Jurkat, Clone E6-1 (cell line): ENCODE results near the gene DMRTB1.
"Not testable (repeated sequence)": the region's sequence is repeated elsewhere in the genome, so short reads cannot be mapped to it uniquely, and the experiment has no call there.

Experiments used
- DNase-seq: peaks from one replicate; pipeline ENCODE4 v3.0.0-alpha.2; 2011; ENCODE audit warnings: low read depth, low spot score
- H3K4me3 ChIP-seq: 2 replicates; pipeline ENCODE4 v1.5.1; 2011; ENCODE audit warnings: mild to moderate bottlenecking, low read length, control low read depth, moderate library complexity

DMRTB1 gene

GRCh38 chr1:53432611-53433010 lies 26.6 kb upstream of the DMRTB1 start:
- H3K4me3 ChIP-seq, result no peak overlapping the region
- DNase-seq, result no peak

DNA sequence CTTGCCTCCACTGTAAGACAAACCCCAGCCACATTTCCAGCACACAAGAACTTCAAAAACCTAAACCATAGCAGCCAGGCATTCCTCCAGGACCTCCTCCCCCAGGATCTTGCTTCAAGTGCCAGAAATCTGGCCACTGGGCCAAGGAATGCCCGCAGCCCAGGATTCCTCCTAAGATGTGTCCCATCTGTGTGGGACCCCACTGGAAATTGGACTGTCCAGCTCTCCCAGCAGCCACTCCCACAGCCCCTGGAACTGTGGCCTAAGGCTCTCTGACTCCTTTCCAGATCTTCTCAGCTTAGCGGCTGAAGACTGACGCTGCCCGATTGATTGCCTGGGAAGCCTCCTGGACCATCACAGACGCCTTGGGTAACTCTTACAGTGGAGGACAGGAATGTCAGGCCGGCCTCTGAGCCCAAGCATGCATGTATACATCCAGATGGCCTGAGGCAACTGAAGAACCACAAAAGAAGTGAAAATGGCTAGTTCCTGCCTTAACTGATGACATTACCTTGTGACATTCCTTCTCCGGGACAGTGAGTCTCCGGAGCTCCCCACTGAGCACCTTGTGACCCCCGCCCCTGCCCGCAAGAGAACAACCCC lies 24.7 kb upstream of the DMRTB1 start:
- DNase-seq, result not testable (repeated sequence)

DNA sequence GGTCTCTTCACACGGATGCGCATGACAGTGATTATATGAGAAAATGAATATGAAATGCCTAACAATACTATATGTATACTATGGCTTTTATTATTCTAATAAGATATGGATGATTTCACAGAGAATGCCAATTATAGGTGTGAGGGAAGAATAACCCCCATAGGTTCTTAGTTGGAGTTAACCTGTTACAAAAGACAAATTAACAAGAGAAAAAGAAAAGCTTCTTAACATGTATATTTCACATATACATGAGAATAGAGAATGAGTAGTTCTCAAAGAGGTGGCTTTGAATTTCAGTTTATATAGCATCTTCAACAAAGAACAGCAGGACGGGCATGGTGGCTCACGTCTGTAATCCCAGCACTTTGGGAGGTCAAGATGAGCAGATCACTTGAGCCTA lies 24.0 kb upstream of the DMRTB1 start:
- DNase-seq, result no peak
- no peak overlapping the region for H3K4me3 ChIP-seq

More for the DNA sequence above, 24.7 kb upstream of the DMRTB1 start:
- not testable (repeated sequence) for H3K4me3 ChIP-seq

DNA sequence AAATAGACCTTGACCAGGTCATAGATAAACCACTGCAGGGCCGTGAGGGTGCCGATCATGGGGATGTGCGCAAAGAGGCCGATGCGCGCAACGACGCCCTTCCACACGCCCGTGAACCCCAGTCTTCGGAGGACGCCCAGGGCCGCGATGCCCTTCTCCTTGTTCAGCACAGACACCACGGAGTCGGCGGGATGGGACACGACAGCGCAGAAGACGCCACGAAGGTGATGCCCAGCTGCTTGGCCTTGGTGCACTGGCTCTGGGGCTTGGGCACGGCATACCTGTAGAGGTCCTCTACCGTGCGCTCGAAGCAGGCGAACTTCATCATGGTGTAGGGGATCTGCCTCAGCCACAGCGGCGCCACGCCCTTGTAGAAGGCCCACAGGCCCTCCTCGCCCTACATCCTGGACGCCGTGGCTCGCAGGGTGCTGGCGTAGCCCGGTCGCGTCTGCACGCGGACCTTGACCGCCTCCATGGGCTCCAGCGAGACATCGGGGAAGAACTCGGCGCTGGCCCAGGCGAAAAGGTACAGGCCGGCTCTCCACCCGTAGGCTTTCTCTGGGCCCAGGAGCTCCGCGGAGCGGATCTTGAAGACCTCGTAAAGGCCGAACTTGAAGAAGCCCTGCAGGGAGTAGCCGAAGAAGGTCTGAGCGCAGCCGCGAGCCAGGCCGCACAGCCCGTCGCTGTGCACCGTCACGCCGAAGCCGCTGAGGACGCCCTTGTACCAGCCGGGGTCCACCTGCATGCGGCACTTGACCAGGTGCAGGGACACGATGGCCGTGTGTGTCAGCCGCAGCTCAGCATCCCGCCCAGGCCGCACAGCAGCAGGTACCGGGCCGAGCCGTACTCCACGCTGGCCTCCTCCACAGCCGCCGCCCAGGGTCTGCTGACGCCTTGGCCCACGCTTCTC lies 20.5 kb upstream of the DMRTB1 start:
- no peak for DNase-seq
- H3K4me3 ChIP-seq, result no peak overlapping the region

DNA sequence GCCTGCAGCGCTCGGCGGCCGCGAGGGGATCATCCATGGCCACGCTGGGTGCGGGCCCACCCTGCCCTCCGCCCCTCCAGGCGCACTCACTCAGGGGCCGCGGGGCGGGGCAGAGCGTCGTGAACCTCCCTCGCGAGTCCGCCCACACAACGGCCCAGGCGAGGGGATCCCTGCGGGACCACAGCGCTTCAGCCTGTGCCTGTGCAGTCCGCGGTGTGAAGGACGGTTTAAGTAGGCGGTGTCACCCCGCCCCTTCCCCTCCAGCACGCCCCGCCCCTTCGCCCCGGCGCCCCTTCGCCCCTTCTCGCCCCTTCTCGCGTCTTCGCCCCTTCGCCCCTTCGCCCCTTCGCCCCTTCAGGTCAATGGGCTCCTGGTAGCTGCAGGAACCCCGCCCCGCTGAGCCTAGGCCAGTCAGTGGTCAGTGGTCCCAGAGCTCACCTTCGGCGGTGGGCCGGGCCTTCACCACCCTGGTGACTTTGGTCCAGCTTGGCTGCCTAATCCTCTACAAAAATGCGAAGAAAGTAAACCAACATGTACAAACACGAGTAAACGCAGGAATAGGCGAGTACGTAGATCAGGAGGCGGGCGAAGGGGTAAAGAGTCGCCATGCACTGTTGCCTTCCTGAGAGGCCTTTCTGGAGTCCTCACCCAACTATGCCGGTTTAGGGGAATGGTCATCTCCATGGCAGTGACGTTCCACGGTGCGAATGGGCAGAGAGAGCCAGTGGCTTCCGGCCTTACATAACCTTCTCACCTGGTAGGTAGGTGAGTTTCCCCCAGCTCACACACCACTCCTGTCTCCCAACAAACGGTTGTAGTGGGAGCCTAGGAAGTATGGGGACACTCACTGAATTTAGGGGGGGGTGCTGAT lies 19.6 kb upstream of the DMRTB1 start:
- H3K4me3 ChIP-seq, result no peak overlapping the region

DNA sequence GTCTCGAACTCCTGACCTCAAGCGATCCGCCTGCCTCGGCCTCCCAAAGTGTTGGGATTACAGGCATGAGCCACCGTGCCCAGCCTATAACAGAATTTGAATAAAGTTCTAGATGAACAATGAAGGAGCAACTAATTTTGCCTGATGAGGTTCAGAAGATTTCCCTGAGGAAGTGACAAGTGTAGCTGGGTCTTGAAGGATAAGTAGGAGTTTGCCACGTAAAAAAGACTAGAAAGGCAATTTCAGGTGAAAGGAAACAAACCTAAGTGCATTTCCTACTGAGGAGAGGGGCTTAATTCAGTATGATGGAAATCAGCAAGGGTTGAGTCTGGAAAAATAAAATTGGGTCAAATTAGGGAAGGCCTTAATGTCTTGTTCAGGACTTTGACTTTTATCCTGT lies 18.6 kb upstream of the DMRTB1 start:
- no peak overlapping the region for H3K4me3 ChIP-seq
- no peak for DNase-seq

More for the DNA sequence above, 19.6 kb upstream of the DMRTB1 start:
- DNase-seq, result no peak

- H3K4me3 ChIP-seq, result no peak overlapping the region
- DNase-seq, result no peak
Observed at GRCh38 chr1:53442299-53442698, 16.9 kb upstream of the DMRTB1 start.

DNA sequence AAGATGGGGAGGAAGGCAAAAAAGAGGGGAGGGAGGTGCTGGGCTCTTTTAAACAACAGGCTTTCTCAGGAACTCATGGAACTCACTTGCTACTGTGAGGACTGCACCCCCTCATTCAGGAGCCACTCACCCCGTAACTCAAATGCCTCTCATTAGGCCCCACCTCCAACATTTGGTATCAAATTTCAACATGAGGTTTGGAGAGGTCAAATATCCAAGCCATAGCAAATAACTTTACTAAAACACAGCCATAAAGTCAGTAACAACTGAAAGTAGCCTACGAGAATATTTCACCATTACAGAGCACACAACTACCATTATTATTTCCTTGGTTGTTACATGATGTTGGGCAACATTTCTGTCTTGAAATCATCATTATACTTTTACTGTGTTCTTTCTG lies 13.1 kb upstream of the DMRTB1 start:
- no peak overlapping the region for H3K4me3 ChIP-seq
- no peak for DNase-seq

GRCh38 chr1:53447413-53447812 lies 11.8 kb upstream of the DMRTB1 start:
- no peak for DNase-seq
- no peak overlapping the region for H3K4me3 ChIP-seq

GRCh38 chr1:53448241-53448841 lies 10.9 kb upstream of the DMRTB1 start:
- no peak overlapping the region for H3K4me3 ChIP-seq
- DNase-seq, result no peak

DNA sequence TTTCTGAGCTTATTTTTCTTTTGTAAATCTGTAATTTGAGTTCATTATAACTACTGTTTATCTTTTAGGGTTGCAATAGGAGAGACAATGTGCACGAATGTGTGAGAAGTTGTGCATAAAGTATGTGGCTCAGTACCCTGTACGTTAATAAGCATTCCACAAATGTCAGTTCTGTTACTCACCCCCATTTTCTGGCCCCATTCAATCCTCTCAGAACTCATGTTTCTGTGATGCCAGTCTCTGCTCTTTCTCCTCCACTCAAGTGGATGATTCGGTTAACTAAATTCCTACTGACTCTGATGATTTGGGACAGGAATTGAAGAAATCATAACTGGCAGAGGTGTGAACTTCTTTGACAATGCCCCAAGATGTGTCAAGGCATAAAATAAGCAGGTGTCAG lies 10.2 kb upstream of the DMRTB1 start:
- DNase-seq, result no peak

GRCh38 chr1:53449693-53450092 lies 9.5 kb upstream of the DMRTB1 start:
- H3K4me3 ChIP-seq, result no peak overlapping the region
- DNase-seq, result no peak

More for the DNA sequence above, 10.2 kb upstream of the DMRTB1 start:
- H3K4me3 ChIP-seq, result no peak overlapping the region

DNA sequence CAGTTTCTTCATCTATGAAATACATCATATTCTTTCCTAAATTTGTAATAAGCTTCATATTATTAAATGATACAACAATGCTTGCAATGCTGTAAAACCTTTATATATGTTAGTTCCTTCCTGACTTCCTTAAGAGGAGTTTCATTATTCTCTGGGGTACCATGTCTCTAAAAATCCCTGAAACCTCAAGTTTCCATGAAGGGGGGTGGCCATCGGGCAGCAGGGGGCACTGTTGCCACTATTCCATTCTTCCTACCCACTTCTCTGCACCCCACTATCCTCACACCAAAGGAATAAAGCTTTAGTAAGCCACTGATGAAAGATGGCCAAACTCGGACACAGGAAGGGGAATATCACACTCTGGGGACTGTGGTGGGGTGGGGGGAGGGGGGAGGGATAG lies 9.0 kb upstream of the DMRTB1 start:
- no peak overlapping the region for H3K4me3 ChIP-seq
- no peak for DNase-seq

GRCh38 chr1:53454019-53454418 lies 5.2 kb upstream of the DMRTB1 start:
- no peak for DNase-seq
- no peak overlapping the region for H3K4me3 ChIP-seq

- DNase-seq, result no peak
- no peak overlapping the region for H3K4me3 ChIP-seq
Observed at GRCh38 chr1:53455364-53455991, 3.7 kb upstream of the DMRTB1 start.

GRCh38 chr1:53458634-53459033 lies 565 bp upstream of the DMRTB1 start:
- no peak overlapping the region for H3K4me3 ChIP-seq
- DNase-seq, result no peak

DNA sequence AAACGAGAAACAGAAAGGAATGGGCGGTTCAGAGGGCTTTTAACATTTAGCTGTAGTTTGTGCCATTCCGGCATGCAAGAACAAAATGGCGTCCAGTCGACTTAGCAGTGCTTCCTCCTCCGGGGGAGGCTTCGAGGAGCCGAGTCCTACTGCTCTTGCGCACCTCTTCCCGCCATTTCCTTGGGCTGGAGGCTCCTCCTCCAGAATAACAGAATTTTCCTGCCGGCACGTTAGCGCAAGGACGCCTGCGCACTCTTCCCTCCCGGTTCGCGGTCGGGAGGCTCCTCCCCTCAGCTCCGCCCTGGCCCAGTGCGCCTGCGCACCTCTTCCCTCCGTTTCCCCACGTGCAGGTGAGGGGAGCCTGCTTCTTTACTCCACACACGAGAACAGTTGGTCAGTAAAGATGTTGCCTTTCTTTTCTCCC lies 1.0 kb downstream of the DMRTB1 start:
- no peak for DNase-seq
- H3K4me3 ChIP-seq, result no peak overlapping the region

DNA sequence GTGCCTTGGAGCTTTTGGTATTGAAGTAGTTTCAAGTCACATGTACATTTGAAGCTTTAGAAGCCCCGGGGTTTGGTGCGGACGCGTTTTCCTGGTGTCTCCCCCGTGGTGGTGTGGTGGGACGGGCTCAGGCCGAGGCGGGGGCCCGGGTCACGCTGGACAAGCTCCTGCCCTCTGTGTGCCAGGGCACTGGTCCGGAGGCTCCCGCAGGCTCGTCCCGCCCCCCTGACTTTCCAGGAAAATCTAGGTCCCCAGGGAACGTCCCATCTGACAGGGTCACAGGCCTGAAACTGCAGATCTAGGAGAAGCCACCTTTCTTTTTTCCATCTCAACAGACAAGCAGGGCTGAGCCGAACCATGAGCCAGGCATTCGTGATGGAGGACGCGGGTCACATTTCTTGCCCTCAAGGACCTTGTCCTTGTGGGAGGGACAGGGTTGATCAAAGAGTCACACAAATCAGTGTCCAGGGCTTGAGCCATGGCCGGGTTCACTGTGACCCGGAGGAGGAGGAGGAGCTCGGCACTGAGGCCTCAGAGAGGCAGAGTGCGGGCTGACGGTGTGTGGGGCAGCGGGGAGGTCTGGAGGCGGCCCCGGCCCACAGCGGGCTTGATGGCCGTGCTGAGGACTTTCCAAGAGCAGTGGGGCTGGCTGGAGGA lies 1.6 kb downstream of the DMRTB1 start:
- DNase-seq, result no peak
- no peak overlapping the region for H3K4me3 ChIP-seq
